Measurements from ENCODE around the gene SNAI3.

DNA sequence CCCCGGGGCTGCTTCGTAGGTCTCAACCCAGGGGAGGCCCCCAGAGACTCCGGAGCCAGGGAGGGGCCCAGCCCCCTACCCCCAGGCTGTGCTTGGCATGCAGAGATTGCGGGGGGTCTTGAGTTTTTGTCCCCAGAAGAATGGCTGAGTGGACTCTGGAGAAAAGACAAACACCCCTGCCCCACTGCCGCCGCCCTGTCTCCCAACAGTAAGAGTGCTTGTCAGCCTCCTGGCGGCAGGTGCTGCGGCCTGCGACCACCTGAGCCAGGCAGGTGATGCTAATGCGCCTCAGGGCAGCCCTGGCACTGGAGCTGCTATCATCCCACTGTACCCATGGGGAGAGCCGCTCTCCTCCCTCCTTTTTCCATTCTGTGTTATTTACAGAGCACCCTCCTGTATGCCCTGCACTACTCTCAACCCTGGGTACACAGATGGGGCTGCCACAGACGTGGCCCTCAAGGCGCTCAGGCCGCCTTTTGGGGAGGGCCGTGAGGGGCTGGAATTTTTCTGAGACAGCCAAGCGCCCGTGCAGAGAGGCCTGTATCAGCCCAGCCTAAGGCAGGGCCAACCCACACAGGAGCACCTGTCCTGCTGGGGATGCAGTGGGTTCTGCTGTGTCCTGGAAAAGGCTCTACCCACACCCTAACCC lies 50.5 kb downstream of the SNAI3 start:
- TF ChIP-seq, protein P1, sequence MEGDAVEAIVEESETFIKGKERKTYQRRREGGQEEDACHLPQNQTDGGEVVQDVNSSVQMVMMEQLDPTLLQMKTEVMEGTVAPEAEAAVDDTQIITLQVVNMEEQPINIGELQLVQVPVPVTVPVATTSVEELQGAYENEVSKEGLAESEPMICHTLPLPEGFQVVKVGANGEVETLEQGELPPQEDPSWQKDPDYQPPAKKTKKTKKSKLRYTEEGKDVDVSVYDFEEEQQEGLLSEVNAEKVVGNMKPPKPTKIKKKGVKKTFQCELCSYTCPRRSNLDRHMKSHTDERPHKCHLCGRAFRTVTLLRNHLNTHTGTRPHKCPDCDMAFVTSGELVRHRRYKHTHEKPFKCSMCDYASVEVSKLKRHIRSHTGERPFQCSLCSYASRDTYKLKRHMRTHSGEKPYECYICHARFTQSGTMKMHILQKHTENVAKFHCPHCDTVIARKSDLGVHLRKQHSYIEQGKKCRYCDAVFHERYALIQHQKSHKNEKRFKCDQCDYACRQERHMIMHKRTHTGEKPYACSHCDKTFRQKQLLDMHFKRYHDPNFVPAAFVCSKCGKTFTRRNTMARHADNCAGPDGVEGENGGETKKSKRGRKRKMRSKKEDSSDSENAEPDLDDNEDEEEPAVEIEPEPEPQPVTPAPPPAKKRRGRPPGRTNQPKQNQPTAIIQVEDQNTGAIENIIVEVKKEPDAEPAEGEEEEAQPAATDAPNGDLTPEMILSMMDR (conservative IDR thresholded peaks at IDR 0.05; ENCODE audit: low read depth, low read length) = no peak
- TF ChIP-seq POLR2A (IDR thresholded peaks at IDR 0.05; ENCODE audit: low read depth, low read length) (no peak), MAZ (IDR thresholded peaks at IDR 0.05; ENCODE audit: borderline replicate concordance, low read depth, low read length) (no peak), BHLHE40 (IDR thresholded peaks at IDR 0.05; ENCODE audit: low read depth, low read length) (no peak), RCOR1 (IDR thresholded peaks at IDR 0.05; ENCODE audit: insufficient replicate concordance, low read length) (no peak), MXI1 (IDR thresholded peaks at IDR 0.05; ENCODE audit: borderline replicate concordance, low read depth, low read length) (no peak), SMC3 (IDR thresholded peaks at IDR 0.05; ENCODE audit: low read depth, low read length) (no peak), RAD21 (IDR thresholded peaks at IDR 0.05; ENCODE audit: low read length) (no peak)

Measured in IMR-90 (cell line).